HL-60 (cell line): ENCODE data around the gene SPAG17.

ENCODE experiments used
- DNase-seq, 2 experiments: peaks; one replicate each; pipeline ENCODE4 v3.0.0-alpha.2; 2010 to 2020; ENCODE audit warnings: low read depth in 1 of 2, low spot score in 1 of 2
- H3K27ac ChIP-seq: fragments of 250-450 bp; sonication (Bioruptor Pico); replicated peaks from 2 replicates; pipeline ENCODE4 v1.5.1; 2020; ENCODE audit warnings: mild to moderate bottlenecking, moderate library complexity
- H3K27me3 ChIP-seq: fragments of 250-450 bp; sonication (Bioruptor Pico); 2 replicates; pipeline ENCODE4 v1.5.1; 2021; ENCODE audit warnings: mild to moderate bottlenecking, moderate library complexity; ENCODE audit not compliant: insufficient read depth, poor library complexity, severe bottlenecking
- H3K4me3 ChIP-seq: replicated peaks from 2 replicates; pipeline ENCODE4 v1.5.1; 2011; ENCODE audit warnings: mild to moderate bottlenecking, control low read depth, low read length; ENCODE audit not compliant: insufficient read depth
- CTCF ChIP-seq: IDR thresholded peaks from one replicate; pipeline ENCODE4 v1.5.1; 2011; ENCODE audit warnings: low read length, control low read depth, inconsistent platforms; ENCODE audit not compliant: insufficient read depth
- GABPA ChIP-seq: IDR thresholded peaks from 2 replicates; pipeline ENCODE4 v1.6.1; 2012; ENCODE audit warnings: low read depth
- POLR2AphosphoS5 ChIP-seq: IDR thresholded peaks from 2 replicates; pipeline ENCODE4 v1.6.1; 2012; ENCODE audit warnings: low read depth
- SPI1 ChIP-seq: IDR thresholded peaks from 2 replicates; pipeline ENCODE4 v1.6.1; 2012; ENCODE audit warnings: low read depth, mild to moderate bottlenecking, borderline replicate concordance
- TF ChIP-seq, protein P1 (sequence below): IDR thresholded peaks from 2 replicates; pipeline ENCODE4 v1.6.1; 2012; ENCODE audit warnings: low read depth; ENCODE audit not compliant: insufficient replicate concordance

Gene SPAG17

GRCh38 chr1:118021668-118022067, 163.4 kb downstream of the SPAG17 start:
- H3K4me3 ChIP-seq: no peak overlapping the region
- H3K27ac ChIP-seq: no peak overlapping the region
- no peak for TF ChIP-seq POLR2AphosphoS5
- TF ChIP-seq SPI1: no peak
- DNase-seq: peak in 1 of 2 experiments; percentile 29
- no peaks in the 10 kb centered on the region for H3K27me3 ChIP-seq

DNA sequence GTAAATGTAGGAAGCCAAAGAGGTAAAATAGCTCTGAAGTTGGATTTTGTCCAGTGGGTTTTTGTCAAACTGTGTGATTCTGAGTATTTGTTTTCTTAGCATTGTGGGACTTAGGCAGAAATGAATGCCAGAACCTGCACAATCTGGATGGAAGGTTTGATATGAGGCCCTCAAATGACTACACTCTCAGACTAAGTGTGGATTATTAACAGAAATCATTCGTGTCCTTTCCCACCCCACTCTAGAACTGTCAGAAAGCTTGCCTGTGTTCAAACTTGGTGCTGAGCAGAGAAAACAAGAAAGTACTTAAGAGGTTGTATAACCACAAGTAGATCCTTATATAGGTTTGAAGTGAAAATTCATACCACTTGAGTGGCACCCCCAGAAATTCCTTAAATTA, 167.0 kb downstream of the SPAG17 start:
- no peak for DNase-seq
- Histone ChIP-seq H3K4me3 (no peak overlapping the region), H3K27me3 (no peaks in the 10 kb centered on the region), H3K27ac (no peak overlapping the region)
- TF ChIP-seq POLR2AphosphoS5 (no peak), CTCF (no peak), SPI1 (no peak), GABPA (no peak)
- TF ChIP-seq, protein P1, sequence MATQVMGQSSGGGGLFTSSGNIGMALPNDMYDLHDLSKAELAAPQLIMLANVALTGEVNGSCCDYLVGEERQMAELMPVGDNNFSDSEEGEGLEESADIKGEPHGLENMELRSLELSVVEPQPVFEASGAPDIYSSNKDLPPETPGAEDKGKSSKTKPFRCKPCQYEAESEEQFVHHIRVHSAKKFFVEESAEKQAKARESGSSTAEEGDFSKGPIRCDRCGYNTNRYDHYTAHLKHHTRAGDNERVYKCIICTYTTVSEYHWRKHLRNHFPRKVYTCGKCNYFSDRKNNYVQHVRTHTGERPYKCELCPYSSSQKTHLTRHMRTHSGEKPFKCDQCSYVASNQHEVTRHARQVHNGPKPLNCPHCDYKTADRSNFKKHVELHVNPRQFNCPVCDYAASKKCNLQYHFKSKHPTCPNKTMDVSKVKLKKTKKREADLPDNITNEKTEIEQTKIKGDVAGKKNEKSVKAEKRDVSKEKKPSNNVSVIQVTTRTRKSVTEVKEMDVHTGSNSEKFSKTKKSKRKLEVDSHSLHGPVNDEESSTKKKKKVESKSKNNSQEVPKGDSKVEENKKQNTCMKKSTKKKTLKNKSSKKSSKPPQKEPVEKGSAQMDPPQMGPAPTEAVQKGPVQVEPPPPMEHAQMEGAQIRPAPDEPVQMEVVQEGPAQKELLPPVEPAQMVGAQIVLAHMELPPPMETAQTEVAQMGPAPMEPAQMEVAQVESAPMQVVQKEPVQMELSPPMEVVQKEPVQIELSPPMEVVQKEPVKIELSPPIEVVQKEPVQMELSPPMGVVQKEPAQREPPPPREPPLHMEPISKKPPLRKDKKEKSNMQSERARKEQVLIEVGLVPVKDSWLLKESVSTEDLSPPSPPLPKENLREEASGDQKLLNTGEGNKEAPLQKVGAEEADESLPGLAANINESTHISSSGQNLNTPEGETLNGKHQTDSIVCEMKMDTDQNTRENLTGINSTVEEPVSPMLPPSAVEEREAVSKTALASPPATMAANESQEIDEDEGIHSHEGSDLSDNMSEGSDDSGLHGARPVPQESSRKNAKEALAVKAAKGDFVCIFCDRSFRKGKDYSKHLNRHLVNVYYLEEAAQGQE: no peak

- TF ChIP-seq SPI1 (no peak), GABPA (no peak), POLR2AphosphoS5 (no peak), CTCF (no peak)
- TF ChIP-seq, protein P1: no peak
- Histone ChIP-seq H3K27me3 (no peaks in the 10 kb centered on the region), H3K27ac (no peak overlapping the region), H3K4me3 (no peak overlapping the region)
- no peak for DNase-seq
Observed at GRCh38 chr1:118013938-118014337, 171.1 kb downstream of the SPAG17 start.

DNA sequence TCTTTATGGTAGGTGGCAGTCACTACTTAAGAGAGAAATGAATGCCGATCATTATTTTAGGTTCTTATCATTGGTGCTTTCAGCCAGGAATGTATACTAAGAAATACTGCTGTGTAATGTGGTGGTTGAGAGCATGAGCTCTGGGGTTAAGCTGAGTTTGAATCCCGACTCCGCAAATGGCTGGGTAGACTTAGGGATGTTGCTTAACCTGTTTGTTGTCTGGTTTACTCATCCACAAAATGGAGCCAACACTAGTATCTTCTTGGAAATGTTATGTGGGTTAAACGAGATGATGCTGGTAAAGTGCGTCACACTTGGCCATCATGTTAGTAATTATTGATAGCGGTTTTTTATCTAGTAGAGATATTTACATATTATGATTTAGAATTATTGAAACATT, 171.7 kb downstream of the SPAG17 start:
- no peak overlapping the region for H3K27ac ChIP-seq
- no peak for DNase-seq
- TF ChIP-seq POLR2AphosphoS5: no peak
- H3K4me3 ChIP-seq: no peak overlapping the region
- H3K27me3 ChIP-seq: no peaks in the 10 kb centered on the region

- no peak for DNase-seq
- Histone ChIP-seq H3K4me3 (no peak overlapping the region), H3K27ac (no peak overlapping the region), H3K27me3 (no peaks in the 10 kb centered on the region)
- TF ChIP-seq GABPA: no peak
Observed at GRCh38 chr1:118012515-118013124, 172.4 kb downstream of the SPAG17 start.
